Peyer's patch (tissue), 4 donors: ENCODE measurements around the gene C1QTNF6. TPM values are rescaled to one million over a fixed set of nuclear protein-coding genes. Genes with fewer than 3 reads are reported as not detected.

Experiments used
- DNase-seq, 3 donors: peaks; one replicate each; pipeline ENCODE4 v3.0.0-alpha.2; 2017 to 2019
- H3K27ac ChIP-seq, 4 donors: fragments of 200-600 bp; sonication (generic); one replicate each; pipeline ENCODE4 v1.5.1; 2016 to 2019
- H3K27me3 ChIP-seq, 2 donors: fragments of 200-600 bp; sonication (generic); one replicate each; pipeline ENCODE4 v1.5.1; 2019
- H3K36me3 ChIP-seq, 3 donors: fragments of 200-600 bp; sonication (generic); one replicate each; pipeline ENCODE4 v1.5.1; 2016 to 2019
- H3K4me1 ChIP-seq, 4 donors: fragments of 200-600 bp; sonication (generic); one replicate each; pipeline ENCODE4 v1.5.1; 2016 to 2019
- H3K4me3 ChIP-seq, 4 donors: fragments of 200-600 bp; sonication (generic); 1 replicate in 3 of 4; 2 replicates in 1 of 4; pipeline ENCODE4 v1.5.1; 2016 to 2019; ENCODE audit warnings: mild to moderate bottlenecking in 1 of 4
- H3K9me3 ChIP-seq, 4 donors: fragments of 200-600 bp; sonication (generic); one replicate each; pipeline ENCODE4 v1.5.1; 2016 to 2019; ENCODE audit warnings: mild to moderate bottlenecking in 1 of 4
- CTCF ChIP-seq, 6 experiments: fragments of 450-650 bp in 4 of 6; fragments of 200-600 bp in 2 of 6; sonication (generic) in 1 of 6; IDR thresholded peaks; one replicate each; pipeline ENCODE4 v1.5.1; 2017 to 2019; ENCODE audit warnings: antibody characterized with exemption in 6 of 6, mild to moderate bottlenecking in 3 of 6, moderate library complexity in 1 of 6
- POLR2A ChIP-seq, 2 donors: fragments of 450-650 bp; IDR thresholded peaks; one replicate each; pipeline ENCODE4 v1.5.1; 2017; ENCODE audit warnings: antibody characterized with exemption in 2 of 2, mild to moderate bottlenecking in 2 of 2, moderate library complexity in 2 of 2
- total RNA-seq, 4 donors: library from RNA; depleted of rRNA; stranded (reverse); fragments of >200 nt; gene quantifications; one replicate each; pipeline ENCODE4 v1.1.0, GENCODE V29; 2016

Gene C1QTNF6
- total RNA-seq, 4 donors from 2014 or later = 3.9 to 9.4 (median 5.9) TPM

- Histone ChIP-seq H3K36me3 (no peaks in the 10 kb centered on the region), H3K9me3 (no peaks in the 10 kb centered on the region), H3K27me3 (no peaks in the 10 kb centered on the region), H3K4me3 (no peak overlapping the region), H3K27ac (peak overlapping the region; percentile 22 to 85 (median 70)), H3K4me1 (peaks cover 0 to 38% (median 16%) of the 10 kb centered on the region in 4 donors)
- DNase-seq = no peak
- TF ChIP-seq POLR2A (IDR thresholded peaks at IDR 0.05) (no peak), CTCF (IDR thresholded peaks at IDR 0.05) (no peak)
Measured at GRCh38 chr22:37219533-37219932, 31.5 kb upstream of the C1QTNF6 start.

GRCh38 chr22:37218771-37219411, 30.8 kb upstream of the C1QTNF6 start:
- DNase-seq = peak in 2 of 3 donors; percentile 82 to 86
- Histone ChIP-seq H3K9me3 (no peaks in the 10 kb centered on the region), H3K27ac (peak overlapping the region; percentile 22 to 85 (median 70))

GRCh38 chr22:37218399-37218770, 30.3 kb upstream of the C1QTNF6 start:
- no peaks in the 10 kb centered on the region for H3K36me3 ChIP-seq
- H3K4me1 ChIP-seq = peaks cover 0 to 29% (median 11%) of the 10 kb centered on the region in 4 donors
- H3K4me3 ChIP-seq = no peak overlapping the region
- H3K27ac ChIP-seq = peak overlapping the region in 3 of 4 donors; percentile 39 to 85 (median 42)
- TF ChIP-seq POLR2A (IDR thresholded peaks at IDR 0.05) = no peak
- no peak for TF ChIP-seq CTCF (IDR thresholded peaks at IDR 0.05)
- H3K27me3 ChIP-seq = no peaks in the 10 kb centered on the region
- no peaks in the 10 kb centered on the region for H3K9me3 ChIP-seq
- no peak for DNase-seq

More at GRCh38 chr22:37218771-37219411, 30.8 kb upstream of the C1QTNF6 start:
- H3K4me1 ChIP-seq = peaks cover 0 to 34% (median 14%) of the 10 kb centered on the region in 4 donors
- no peak for TF ChIP-seq POLR2A (IDR thresholded peaks at IDR 0.05)
- no peak for TF ChIP-seq CTCF (IDR thresholded peaks at IDR 0.05)
- H3K4me3 ChIP-seq = peak overlapping the region in 1 of 4 donors; percentile 14
- H3K36me3 ChIP-seq = no peaks in the 10 kb centered on the region
- no peaks in the 10 kb centered on the region for H3K27me3 ChIP-seq

DNA sequence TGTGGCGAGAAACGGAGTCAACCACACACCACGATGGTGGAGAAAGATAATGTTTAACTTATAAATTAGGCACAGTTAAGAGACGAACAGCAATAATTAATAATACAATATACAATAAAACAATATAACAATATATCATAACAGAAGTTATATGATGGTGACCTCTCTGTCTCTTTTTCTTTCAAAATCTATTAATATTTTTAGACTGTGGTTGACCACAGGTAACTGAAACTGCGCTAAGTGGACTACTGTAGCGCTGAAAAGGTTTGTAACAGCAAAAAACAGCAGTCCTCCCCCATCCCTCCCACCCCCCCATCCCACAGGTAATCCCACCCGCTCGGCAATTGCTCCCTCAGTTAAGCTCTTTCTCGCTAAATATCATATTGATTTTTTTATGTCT, 27.8 kb upstream of the C1QTNF6 start:
- Histone ChIP-seq H3K4me1 (peaks cover 0 to 13% (median 4%) of the 10 kb centered on the region in 4 donors), H3K4me3 (no peak overlapping the region), H3K9me3 (no peaks in the 10 kb centered on the region), H3K36me3 (no peaks in the 10 kb centered on the region), H3K27ac (no peak overlapping the region), H3K27me3 (no peaks in the 10 kb centered on the region)
- DNase-seq = no peak
- TF ChIP-seq POLR2A (IDR thresholded peaks at IDR 0.05) (no peak), CTCF (IDR thresholded peaks at IDR 0.05) (no peak)

GRCh38 chr22:37214731-37215030, 26.6 kb upstream of the C1QTNF6 start:
- no peak overlapping the region for H3K4me3 ChIP-seq
- no peak for TF ChIP-seq POLR2A (IDR thresholded peaks at IDR 0.05)
- no peak for TF ChIP-seq CTCF (IDR thresholded peaks at IDR 0.05)
- no peaks in the 10 kb centered on the region for H3K36me3 ChIP-seq
- peaks cover 0 to 5% (median 2%) of the 10 kb centered on the region in 4 donors for H3K4me1 ChIP-seq
- peak in 1 of 3 donors; percentile 42 for DNase-seq
- H3K27me3 ChIP-seq = no peaks in the 10 kb centered on the region
- H3K9me3 ChIP-seq = no peaks in the 10 kb centered on the region
- no peak overlapping the region for H3K27ac ChIP-seq
